Measurements from ENCODE around the gene MRPL36. TPM values are rescaled to one million over a fixed set of nuclear protein-coding genes. Genes with fewer than 3 reads are reported as not detected.
"Not testable (repeated sequence)": the region's sequence is repeated elsewhere in the genome, so short reads cannot be mapped to it uniquely, and the experiment has no call there.

MRPL36 gene
- total RNA-seq (2014; rRNA removed; shearing (Covaris generic)), result 96.2 and 107 TPM in 2 replicates
- 35.7 and 64.2 TPM in 2 replicates for polyA plus RNA-seq (2014; cell fraction: nucleus; rRNA removed)

- peak; percentile 89 for DNase-seq (ENCODE audit: extremely low read depth, low read depth)
Observed at GRCh38 chr5:1799602-1800471, at the start of gene MRPL36. TSS of gene MRPL36 (minus strand) at chr5:1799837. CDS start at chr5:1798935, 902 bp downstream.

GRCh38 chr5:1847611-1848010 is 48.0 kb upstream of the MRPL36 start:
- no peak for DNase-seq (ENCODE audit: extremely low read depth, low read depth)

DNA sequence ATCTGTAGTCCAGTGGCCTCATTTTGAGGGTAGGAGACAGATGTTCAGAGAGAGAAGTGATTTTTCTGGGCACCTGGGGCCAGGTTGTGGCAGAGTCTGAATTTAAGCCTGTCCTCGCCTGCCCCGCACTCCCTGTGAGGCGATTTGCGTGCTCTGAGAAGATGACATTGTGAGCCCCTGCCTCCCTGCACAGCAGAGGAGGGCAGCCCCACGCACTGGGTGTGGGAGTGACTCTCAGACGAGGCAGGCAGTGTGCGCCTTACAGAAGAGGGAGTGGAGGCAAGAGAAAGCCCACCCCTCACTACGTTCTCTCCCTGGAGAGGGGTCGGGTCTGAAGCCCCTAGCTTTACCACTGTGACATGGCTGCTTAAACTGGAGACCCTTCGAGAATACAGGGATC is 47.4 kb upstream of the MRPL36 start:
- DNase-seq (ENCODE audit: extremely low read depth, low read depth), result no peak

DNA sequence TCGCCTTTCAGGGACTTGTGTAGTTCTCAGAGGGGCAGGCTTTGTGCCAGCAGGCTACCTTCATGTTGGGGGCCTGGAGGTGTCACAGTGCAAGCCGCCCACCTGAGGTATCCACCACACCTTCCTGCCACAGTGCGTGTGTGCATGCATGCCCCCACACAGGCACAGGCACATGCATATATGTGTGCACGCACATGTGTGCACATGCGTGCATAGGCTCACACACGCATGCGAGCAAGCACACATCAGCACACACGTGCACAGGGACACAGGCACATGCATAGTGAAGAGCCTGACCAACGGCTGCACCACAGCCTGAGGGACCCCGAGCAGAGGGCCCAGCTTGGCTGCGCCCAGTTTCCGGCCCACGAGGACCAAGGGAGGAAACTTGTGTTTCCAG is 46.9 kb upstream of the MRPL36 start:
- no peak for DNase-seq (ENCODE audit: extremely low read depth, low read depth)

DNA sequence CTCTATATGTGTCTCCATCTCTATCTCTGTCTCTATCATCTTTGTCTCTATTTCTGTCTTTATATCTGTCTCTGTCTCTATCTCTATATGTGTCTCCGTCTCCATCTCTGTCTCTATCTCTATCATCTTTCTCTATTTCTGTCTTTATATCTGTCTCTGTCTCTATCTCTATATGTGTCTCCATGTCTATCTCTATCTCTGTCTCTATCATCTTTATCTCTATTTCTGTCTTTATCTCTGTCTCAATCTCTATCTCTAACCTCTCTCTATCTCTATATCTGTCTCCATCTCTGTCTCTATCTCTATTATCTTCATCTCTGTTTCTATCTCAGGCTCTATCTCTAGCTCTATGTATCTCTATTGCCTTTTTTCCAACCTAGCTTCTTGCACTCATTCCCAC is 46.1 kb upstream of the MRPL36 start:
- no peak for DNase-seq (ENCODE audit: extremely low read depth, low read depth)

GRCh38 chr5:1844708-1845436 is 45.2 kb upstream of the MRPL36 start:
- DNase-seq (ENCODE audit: extremely low read depth, low read depth), result no peak

DNA sequence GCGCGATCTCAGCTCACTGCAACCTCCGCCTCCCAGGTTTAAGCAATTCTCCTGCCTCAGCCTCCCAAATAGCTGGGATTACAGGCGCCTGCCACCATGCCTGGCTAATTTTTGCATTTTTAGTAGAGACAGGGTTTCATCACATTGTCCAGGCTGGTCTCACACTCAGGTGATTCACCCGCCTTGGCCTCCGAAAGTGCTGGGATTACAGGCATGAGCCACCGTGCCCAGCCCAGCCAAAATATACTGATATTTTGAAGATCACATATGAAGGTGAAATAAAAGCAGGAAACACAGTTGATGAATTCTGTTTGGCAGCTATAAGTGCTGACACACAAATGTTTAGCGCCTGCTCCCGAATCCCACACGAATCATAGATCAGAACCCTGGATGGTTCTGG is 44.1 kb upstream of the MRPL36 start:
- not testable (repeated sequence) for DNase-seq (ENCODE audit: extremely low read depth, low read depth)

GRCh38 chr5:1842004-1842819 is 42.6 kb upstream of the MRPL36 start:
- no peak for DNase-seq (ENCODE audit: extremely low read depth, low read depth)

DNA sequence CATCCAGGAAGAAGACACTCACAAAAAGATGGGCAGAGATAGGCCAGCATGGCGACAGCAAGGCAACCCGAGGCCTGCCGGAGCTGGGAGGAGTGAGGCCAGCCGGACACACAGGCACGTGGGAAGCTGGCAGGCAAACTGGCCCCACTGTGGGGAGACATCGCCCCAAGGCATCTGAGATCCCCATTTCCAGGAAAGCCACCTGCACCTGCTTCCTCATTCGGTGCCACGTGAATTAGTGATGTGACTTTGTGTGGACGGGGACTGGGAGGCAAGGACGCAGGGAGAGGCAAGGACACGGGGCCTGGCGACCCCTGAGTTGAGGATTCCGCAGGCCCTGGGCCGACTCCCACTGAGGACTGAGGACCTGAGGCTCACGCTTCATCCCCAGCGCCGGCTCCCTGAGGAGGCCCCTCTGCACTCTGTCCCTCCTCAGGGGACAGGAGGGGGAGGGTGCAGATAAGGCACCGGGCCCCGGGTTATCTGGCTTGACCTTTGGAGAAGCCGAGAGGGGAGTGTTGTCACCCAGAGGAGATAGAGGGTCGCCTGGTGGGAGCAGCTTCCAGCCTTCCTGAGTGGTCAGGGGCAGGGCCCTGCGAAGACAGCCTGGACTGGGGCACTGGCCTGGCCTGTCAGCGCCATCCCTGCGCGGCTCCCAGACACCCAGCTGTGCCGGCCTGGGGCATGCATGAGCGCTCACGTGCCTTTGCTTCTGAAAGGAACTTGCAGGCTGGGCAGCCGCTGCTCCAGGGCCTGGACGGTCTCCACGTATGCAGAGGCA is 41.3 kb upstream of the MRPL36 start:
- DNase-seq (ENCODE audit: extremely low read depth, low read depth), result no peak

- DNase-seq (ENCODE audit: extremely low read depth, low read depth), result no peak
Observed at GRCh38 chr5:1840071-1840547, 40.5 kb upstream of the MRPL36 start.

- DNase-seq (ENCODE audit: extremely low read depth, low read depth), result no peak
Observed at GRCh38 chr5:1838013-1838412, 38.4 kb upstream of the MRPL36 start.

DNA sequence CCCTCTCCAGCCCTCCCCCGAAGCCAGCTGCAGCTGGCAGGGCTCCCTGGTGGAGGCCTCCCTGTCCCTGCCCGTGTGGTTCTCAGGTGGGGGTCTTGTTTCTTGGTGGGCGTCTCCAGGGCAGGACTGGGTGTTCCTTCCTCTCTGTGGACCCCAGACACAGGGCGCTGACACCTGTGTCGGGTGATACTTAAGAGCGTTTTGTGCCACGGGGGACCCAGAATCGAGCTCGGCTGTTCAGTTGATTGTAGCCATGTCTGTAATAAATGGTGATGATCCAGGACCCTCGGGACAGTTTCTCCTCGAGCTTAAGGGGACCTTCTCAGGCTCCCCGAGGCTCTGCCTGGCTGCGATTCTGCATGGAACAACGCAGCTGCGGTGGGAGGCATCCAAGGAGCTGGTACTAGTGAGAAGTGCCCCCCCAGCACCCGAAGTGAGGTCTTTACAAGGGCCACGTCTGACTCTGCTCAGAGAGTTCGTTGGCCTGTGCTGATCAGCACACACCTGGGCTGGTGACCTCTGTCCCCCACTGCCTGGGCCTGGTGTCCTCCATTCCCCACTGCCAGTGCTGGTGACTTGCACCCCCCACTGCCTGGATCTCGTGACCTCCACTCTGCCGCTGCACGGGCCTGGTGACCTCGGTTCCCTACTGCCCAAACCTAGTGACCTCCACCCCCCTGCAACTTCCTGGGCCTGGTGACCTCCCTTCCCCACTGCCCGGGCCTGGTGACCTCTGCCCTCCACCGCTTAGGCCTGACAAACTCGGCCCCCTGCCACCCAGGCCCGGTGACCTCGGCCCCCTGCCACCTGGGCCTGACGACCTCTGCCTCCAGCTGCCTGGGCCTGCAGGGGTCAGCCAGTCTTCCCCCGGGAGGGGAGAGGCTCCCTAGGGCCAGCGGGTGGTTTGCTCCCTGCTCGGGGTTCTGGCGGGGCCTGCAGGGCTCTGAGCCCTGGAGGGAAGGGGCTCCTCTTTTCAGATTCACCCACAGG is 37.5 kb upstream of the MRPL36 start:
- no peak for DNase-seq (ENCODE audit: extremely low read depth, low read depth)

- no peak for DNase-seq (ENCODE audit: extremely low read depth, low read depth)
Observed at GRCh38 chr5:1836176-1836890, 36.7 kb upstream of the MRPL36 start.

DNA sequence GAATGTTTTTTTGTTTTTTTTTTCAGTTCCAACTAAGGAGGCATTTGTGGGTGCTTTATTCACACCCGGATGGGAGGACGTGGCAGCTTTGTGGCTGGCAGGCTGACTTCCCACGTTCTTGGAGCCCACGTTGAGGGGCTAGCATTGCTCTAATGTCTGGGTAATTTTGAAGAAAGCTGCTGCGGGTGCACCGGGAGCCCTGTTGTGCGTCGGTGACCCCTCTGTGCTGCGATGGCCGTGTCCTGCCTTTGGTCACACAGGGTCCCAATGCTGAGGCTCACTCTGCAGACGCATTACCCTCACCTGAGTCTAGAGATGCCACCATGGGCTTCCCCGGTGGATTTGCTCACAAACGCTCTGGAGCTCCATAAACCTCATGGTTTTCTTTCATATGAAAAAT is 35.8 kb upstream of the MRPL36 start:
- no peak for DNase-seq (ENCODE audit: extremely low read depth, low read depth)

- DNase-seq (ENCODE audit: extremely low read depth, low read depth), result no peak
Observed at GRCh38 chr5:1834721-1835429, 35.2 kb upstream of the MRPL36 start.

- DNase-seq (ENCODE audit: extremely low read depth, low read depth), result no peak
Observed at GRCh38 chr5:1834022-1834551, 34.5 kb upstream of the MRPL36 start.
